BE2C (cell line): ENCODE results near the gene CACNA2D3.

Source experiments
- DNase-seq: peaks from one replicate; pipeline ENCODE4 v3.0.0-alpha.2; 2020
- H3K27me3 ChIP-seq: fragments of 250-450 bp; sonication (Bioruptor Pico); 2 replicates; pipeline ENCODE4 v1.5.1; 2020; ENCODE audit warnings: mild to moderate bottlenecking
- H3K36me3 ChIP-seq: fragments of 250-450 bp; sonication (Bioruptor Pico); 2 replicates; pipeline ENCODE4 v1.5.1; 2020; ENCODE audit warnings: mild to moderate bottlenecking
- H3K4me1 ChIP-seq: fragments of 250-450 bp; sonication (Bioruptor Pico); 2 replicates; pipeline ENCODE4 v1.5.1; 2020
- H3K4me3 ChIP-seq: 2 replicates; pipeline ENCODE4 v1.5.1; 2011; ENCODE audit warnings: low read depth, low read length
- H3K9me3 ChIP-seq: fragments of 250-450 bp; sonication (Bioruptor Pico); 2 replicates; pipeline ENCODE4 v1.5.1; 2020
- TF ChIP-seq, protein P1 (sequence below): IDR thresholded peaks from 2 replicates; pipeline ENCODE4 v1.5.1; 2012; ENCODE audit warnings: mild to moderate bottlenecking, low read depth, low read length

CACNA2D3 gene

DNA sequence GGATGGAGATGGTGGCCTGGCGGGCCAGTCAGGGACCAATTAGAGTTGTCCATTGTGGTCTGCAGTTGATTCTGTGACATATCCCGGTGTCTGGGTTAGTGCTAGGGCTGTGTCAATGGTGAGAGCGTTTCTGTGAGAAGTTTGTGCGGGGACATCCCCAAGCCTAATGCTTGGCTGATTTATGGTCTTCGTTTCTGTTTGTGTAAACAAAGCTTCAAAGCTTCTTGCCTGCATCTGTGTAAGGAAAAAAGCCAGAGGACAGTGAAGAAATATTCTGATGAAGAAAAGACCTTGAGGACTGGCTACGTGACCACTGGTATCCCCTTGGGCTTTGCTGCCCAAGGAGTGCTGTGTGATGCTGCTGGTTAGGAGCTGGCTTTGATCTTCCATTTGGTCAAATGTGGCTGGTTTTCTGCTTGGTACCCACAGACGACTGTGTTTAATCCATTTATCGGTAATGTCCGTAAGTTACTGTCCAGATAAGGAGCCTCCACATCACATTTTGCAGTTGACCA is 880.1 kb downstream of the CACNA2D3 start:
- Histone ChIP-seq H3K36me3 (no peaks in the 10 kb centered on the region), H3K27me3 (no peaks in the 10 kb centered on the region), H3K9me3 (no peaks in the 10 kb centered on the region), H3K4me3 (no peak overlapping the region), H3K4me1 (peaks cover 4% of the 10 kb centered on the region)
- TF ChIP-seq, protein P1, sequence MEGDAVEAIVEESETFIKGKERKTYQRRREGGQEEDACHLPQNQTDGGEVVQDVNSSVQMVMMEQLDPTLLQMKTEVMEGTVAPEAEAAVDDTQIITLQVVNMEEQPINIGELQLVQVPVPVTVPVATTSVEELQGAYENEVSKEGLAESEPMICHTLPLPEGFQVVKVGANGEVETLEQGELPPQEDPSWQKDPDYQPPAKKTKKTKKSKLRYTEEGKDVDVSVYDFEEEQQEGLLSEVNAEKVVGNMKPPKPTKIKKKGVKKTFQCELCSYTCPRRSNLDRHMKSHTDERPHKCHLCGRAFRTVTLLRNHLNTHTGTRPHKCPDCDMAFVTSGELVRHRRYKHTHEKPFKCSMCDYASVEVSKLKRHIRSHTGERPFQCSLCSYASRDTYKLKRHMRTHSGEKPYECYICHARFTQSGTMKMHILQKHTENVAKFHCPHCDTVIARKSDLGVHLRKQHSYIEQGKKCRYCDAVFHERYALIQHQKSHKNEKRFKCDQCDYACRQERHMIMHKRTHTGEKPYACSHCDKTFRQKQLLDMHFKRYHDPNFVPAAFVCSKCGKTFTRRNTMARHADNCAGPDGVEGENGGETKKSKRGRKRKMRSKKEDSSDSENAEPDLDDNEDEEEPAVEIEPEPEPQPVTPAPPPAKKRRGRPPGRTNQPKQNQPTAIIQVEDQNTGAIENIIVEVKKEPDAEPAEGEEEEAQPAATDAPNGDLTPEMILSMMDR = no peak
- no peak for DNase-seq

DNA sequence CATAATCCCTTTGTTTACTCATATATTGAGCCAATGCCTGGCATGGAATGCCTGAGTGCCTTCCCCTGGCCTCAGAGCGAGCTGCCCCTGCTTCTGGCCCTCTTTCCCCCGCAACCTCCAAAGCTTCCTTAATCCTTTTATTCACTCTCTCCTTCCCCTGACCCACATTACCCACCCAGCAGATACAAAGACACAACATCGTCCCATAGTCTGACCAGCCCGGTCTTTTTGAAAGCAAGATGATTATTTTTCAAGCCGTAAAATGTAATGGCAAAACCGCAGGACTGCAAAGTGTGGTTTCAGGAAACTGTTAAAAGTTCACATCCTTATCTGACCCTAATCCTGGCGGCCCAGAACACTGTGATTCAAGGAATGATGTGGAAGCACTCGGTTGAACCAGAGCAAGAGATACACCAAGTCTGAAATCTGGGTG is 883.9 kb downstream of the CACNA2D3 start:
- TF ChIP-seq, protein P1 = no peak

DNA sequence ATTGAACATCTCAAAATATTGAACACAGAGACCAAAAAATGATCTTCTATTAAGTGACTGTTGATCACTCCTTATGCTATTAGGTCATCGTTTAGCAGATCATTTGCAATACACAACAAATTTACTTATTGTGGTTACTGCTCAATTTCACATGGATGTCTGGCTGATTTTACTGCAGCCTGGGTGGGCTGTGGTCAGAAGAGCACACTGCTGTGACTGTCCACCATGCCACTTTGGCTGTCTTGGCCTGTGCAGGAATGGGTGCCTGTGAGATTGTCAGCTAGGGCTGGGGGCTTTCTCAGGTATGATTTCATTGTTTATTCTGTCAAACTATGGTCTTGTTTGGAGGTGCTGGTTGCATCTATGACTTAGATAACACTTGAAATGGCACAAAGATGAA is 885.6 kb downstream of the CACNA2D3 start:
- no peaks in the 10 kb centered on the region for H3K27me3 ChIP-seq
- no peaks in the 10 kb centered on the region; the same call in 1 of the 2 replicates for H3K4me1 ChIP-seq
- TF ChIP-seq, protein P1 = no peak
- H3K9me3 ChIP-seq = no peaks in the 10 kb centered on the region
- no peaks in the 10 kb centered on the region for H3K36me3 ChIP-seq
- DNase-seq = no peak
- H3K4me3 ChIP-seq = no peak overlapping the region

More for the DNA sequence above, 883.9 kb downstream of the CACNA2D3 start:
- no peak overlapping the region for H3K4me3 ChIP-seq
- H3K36me3 ChIP-seq = no peaks in the 10 kb centered on the region
- no peaks in the 10 kb centered on the region; the same call in 1 of the 2 replicates for H3K4me1 ChIP-seq
- no peak for DNase-seq
- no peaks in the 10 kb centered on the region for H3K9me3 ChIP-seq
- H3K27me3 ChIP-seq = no peaks in the 10 kb centered on the region

DNA sequence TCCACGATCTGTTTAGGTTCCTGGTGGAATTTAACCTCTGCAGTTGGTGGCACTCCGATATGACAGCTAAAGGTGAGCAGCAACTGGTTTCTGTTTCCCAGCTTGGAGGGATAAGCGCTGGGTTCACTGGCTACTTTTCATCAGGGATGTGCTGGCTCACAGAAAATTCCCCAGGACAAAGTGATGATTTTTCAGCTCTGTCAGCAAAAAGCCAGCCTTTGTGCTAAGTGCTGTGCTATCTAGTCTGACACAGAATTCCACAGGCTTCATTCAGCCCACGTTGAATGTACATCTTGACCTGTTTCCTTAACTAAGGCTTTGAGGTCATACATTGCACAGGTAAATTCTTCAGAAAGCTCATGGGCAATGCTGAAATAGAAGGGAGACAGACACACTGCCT is 887.0 kb downstream of the CACNA2D3 start:
- H3K36me3 ChIP-seq = no peaks in the 10 kb centered on the region
- H3K4me3 ChIP-seq = no peak overlapping the region
- H3K27me3 ChIP-seq = no peaks in the 10 kb centered on the region
- no peaks in the 10 kb centered on the region for H3K9me3 ChIP-seq
- H3K4me1 ChIP-seq = no peaks in the 10 kb centered on the region
- TF ChIP-seq, protein P1 = no peak
- DNase-seq = no peak

DNA sequence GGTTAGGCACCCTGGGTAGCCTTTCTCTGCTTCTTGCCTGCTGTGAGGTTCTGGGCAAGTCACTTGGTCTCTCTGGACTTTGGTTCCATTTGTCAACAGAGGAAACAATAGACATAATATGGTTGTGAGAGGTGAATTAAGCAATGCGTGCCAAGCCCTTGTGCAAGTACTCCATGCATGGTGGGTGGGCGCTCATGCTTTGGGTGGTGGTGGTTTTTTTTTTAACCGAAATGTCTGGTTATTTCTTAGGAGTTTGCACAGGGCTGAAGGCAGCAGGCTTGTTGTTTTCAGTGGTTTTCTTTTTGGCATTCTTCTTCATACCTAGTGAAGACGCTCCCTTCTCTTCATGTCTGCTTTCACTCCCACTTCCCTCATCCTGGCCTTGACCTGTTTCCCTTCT is 889.7 kb downstream of the CACNA2D3 start:
- DNase-seq = no peak
- Histone ChIP-seq H3K9me3 (no peaks in the 10 kb centered on the region), H3K4me3 (no peak overlapping the region), H3K27me3 (no peaks in the 10 kb centered on the region), H3K36me3 (no peaks in the 10 kb centered on the region), H3K4me1 (no peaks in the 10 kb centered on the region)
- TF ChIP-seq, protein P1 = no peak

DNA sequence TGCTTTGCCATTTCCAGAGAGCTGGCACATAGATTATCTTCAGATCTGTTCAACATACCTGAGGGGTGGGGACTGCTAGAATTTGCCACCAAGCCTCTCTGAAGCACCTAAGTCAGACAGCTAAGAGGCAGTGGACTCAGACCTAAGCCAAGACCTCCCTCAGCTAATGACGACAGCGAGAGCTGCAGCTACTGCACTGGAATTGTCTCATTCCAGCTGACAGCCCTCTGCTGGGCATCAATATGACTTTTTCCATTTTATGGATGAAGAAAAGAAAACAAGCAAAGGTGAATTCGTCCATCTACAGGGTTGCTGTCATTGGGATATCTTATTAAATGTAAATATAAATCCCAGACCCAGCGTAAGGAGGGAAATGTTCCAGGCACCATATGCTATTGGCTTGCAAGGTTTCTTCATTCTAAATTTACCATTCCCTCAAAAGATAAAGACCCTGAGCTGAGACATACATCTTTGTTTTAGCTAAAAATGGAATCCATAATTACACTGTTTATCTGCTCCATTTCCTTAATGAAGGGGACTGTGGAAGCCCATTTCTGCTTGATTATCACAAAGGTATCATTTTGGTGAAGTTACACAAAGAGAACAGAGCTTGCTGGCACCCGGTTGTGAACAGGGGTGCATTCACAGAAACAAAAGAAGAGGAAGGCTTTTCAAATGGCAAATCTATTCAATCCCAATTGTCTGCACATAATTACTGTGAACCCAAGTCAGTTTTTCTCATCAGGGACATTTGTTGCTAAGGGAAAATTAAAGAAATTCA is 891.0 kb downstream of the CACNA2D3 start:
- DNase-seq = no peak
- no peaks in the 10 kb centered on the region for H3K4me1 ChIP-seq
- no peaks in the 10 kb centered on the region for H3K9me3 ChIP-seq
- no peak overlapping the region for H3K4me3 ChIP-seq
- H3K36me3 ChIP-seq = no peaks in the 10 kb centered on the region
- H3K27me3 ChIP-seq = no peaks in the 10 kb centered on the region
- TF ChIP-seq, protein P1 = peak; percentile 10; the same call in 1 of the 2 replicates
